Panc1 (cell line): ENCODE measurements around the gene MARCHF2.

ENCODE experiments used
- CTCF ChIP-seq: fragments of 450-650 bp; IDR thresholded peaks from 2 replicates; pipeline ENCODE4 v1.5.1; 2017; ENCODE audit warnings: mild to moderate bottlenecking
- POLR2AphosphoS5 ChIP-seq: IDR thresholded peaks from 2 replicates; pipeline ENCODE4 v1.6.1; 2012; ENCODE audit warnings: mild to moderate bottlenecking, low read depth, low read length, moderate library complexity
- REST ChIP-seq, 2 experiments: IDR thresholded peaks; 2 replicates each; pipeline ENCODE4 v1.6.1; 2011 to 2012; ENCODE audit warnings: low read depth in 2 of 2, control low read depth in 1 of 2, low read length in 1 of 2, mild to moderate bottlenecking in 1 of 2, moderate library complexity in 1 of 2; ENCODE audit not compliant: insufficient read depth in 1 of 2
- SIN3A ChIP-seq: IDR thresholded peaks from 2 replicates; pipeline ENCODE4 v1.6.1; 2012; ENCODE audit warnings: low read depth, mild to moderate bottlenecking, low read length, moderate library complexity, borderline replicate concordance; ENCODE audit not compliant: insufficient read depth
- TCF7L2 ChIP-seq: IDR thresholded peaks from 2 replicates; pipeline ENCODE4 v1.6.1; 2011; ENCODE audit warnings: mild to moderate bottlenecking, low read depth, low read length, inconsistent platforms

GRCh38 chr19:8445488-8446001, 32.4 kb downstream of the MARCHF2 start:
- TF ChIP-seq CTCF (no peak), TCF7L2 (no peak), REST (IDR thresholded peaks at IDR 0.05; ENCODE audit: insufficient read depth in 1 of 2, low read depth in 2 of 2, low read length in 1 of 2) (no peak), POLR2AphosphoS5 (no peak), SIN3A (no peak)
